ENCODE results near the gene NLRP9.
A peak's percentile ranks its signal among the peaks of the same experiment; 100 is the strongest.

NLRP9 gene

DNA sequence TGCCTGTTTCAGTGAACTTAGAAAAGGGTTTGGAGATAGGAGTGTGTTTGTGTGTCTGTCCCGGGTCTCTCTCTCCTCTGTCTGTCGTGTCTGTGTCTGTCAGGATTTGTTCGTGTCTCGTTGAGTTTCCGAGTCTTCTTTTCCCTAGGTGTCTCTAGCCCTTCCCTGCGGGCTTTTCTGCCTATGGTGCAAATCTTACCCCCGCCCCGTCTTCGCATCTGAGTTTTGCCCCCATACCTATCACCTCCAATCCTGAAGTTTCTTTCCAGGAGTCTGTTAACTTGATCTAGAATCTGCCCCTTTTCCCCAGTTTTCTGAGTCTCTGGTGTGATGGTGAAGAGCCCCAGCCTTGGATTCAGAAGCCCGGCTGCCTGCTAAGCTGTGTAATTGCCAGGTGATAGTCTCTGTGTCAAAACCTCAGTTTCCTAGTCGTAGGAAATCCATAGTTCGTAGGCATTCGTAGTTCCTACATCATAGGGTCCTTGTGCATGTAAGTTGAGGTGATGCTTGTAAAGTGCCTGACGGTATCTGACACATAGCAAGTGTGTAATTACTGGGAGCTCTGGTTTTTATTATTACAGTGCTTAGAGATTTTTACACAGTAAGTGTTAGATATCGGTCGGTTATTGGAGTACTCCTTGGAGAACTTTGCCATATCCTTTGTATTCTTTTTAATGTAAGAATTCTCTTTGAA, 62.4 kb downstream of the NLRP9 start:
- DNase-seq (ENCODE audit: low read depth): no peak
- TF ChIP-seq, protein P1, sequence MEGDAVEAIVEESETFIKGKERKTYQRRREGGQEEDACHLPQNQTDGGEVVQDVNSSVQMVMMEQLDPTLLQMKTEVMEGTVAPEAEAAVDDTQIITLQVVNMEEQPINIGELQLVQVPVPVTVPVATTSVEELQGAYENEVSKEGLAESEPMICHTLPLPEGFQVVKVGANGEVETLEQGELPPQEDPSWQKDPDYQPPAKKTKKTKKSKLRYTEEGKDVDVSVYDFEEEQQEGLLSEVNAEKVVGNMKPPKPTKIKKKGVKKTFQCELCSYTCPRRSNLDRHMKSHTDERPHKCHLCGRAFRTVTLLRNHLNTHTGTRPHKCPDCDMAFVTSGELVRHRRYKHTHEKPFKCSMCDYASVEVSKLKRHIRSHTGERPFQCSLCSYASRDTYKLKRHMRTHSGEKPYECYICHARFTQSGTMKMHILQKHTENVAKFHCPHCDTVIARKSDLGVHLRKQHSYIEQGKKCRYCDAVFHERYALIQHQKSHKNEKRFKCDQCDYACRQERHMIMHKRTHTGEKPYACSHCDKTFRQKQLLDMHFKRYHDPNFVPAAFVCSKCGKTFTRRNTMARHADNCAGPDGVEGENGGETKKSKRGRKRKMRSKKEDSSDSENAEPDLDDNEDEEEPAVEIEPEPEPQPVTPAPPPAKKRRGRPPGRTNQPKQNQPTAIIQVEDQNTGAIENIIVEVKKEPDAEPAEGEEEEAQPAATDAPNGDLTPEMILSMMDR (IDR thresholded peaks at IDR 0.05; ENCODE audit: control insufficient read depth, extremely low read depth, insufficient read depth): no peak
- H3K4me3 ChIP-seq (ENCODE audit: low read depth, low read length): peak overlapping the region; percentile 77

DNA sequence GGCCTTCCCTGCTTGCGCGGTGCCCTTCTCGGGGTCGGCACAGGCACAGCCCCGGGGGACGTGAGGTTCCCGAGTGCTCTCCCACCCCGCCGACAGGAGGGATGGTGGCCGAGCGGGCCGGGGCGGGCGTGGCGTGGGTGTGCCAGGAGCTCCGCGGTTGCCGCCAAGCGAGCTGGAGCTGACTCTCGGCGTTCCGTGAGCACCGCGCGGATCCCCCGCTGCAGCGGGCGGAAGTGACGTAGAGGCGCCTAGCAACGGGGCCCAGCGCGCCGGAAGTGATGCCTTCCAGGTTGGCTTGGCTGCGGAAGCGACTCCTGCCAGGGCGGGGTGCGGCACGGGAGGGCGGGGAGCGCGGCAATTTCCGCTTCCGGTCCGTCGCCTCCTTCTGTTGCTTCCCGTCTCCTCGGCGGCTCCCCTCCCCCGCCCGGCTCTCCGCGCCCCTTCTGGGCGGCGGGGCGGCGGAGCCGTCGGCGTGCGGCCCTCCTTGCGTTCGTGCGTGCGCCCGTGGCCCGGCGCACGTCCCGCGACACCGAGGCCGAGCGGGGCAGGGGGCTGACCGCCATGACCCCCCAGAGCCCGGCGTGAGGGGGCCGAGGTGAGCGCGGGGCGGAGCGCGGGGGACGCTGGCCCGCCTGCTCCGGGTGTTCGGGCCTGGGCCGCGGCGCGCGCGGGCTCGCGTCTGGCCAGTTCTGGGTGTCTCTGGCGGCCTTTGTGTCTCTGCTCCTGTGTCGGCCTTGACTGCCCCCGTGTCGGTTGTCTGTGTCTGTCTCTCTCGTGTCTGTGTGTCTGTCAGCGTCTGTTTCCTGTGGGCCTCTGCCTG, 63.2 kb downstream of the NLRP9 start, which contains the start of gene EPN1:
Gene EPN1 (plus strand): TSS at position 386 of the 820 bp plus-strand sequence. CDS start 3,402 bp downstream, outside the sequence.
- peak; percentile 89 for DNase-seq (ENCODE audit: low read depth)
- TF ChIP-seq, protein P1 (IDR thresholded peaks at IDR 0.05; ENCODE audit: control insufficient read depth, extremely low read depth, insufficient read depth): no peak
- peak within 1 kb of the TSS; percentile 77 for H3K4me3 ChIP-seq (ENCODE audit: low read depth, low read length)

DNA sequence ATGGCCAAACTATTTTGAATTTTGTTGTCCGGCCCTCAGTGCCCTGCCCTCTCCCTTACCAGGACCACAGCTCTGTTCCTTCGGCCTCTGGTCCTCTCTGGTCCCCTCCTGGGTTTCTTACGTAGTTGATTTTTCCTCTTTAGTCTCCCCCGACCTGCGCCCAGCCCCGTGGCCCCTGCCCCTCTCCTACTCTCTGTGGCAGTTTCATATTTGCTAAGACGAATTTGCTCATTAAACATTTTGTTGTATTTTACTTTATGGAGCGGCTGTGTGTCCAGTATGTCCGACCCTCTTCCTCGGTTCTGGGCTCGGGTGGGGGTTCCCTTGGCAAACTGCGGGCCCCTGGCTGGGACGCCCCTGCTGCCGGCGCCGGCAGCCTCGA, 63.8 kb downstream of the NLRP9 start:
- H3K4me3 ChIP-seq (ENCODE audit: low read depth, low read length): peak overlapping the region; percentile 77

DNA sequence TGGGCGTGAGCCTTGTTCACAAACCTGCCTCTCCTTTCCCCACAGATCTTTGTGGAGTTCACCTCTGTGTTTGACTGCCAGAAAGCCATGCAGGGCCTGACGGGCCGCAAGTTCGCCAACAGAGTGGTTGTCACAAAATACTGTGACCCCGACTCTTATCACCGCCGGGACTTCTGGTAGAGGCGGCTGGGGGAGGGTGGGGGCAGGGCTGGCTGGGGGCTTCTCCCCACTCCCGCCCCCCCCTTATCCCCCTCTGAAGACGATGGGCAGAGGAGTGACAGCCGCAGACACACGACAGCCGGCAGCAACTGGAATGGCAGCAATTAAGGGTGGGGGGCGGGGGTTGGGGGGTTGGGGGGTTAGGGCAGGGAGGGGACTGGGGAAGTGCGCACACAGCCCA, 64.3 kb downstream of the NLRP9 start:
- TF ChIP-seq, protein P1 (IDR thresholded peaks at IDR 0.05; ENCODE audit: control insufficient read depth, extremely low read depth, insufficient read depth): no peak
- H3K4me3 ChIP-seq (ENCODE audit: low read depth, low read length): peak overlapping the region; percentile 77
- DNase-seq (ENCODE audit: low read depth): no peak

More for the DNA sequence above, 63.8 kb downstream of the NLRP9 start:
- no peak for DNase-seq (ENCODE audit: low read depth)
- TF ChIP-seq, protein P1 (IDR thresholded peaks at IDR 0.05; ENCODE audit: control insufficient read depth, extremely low read depth, insufficient read depth): no peak

DNA sequence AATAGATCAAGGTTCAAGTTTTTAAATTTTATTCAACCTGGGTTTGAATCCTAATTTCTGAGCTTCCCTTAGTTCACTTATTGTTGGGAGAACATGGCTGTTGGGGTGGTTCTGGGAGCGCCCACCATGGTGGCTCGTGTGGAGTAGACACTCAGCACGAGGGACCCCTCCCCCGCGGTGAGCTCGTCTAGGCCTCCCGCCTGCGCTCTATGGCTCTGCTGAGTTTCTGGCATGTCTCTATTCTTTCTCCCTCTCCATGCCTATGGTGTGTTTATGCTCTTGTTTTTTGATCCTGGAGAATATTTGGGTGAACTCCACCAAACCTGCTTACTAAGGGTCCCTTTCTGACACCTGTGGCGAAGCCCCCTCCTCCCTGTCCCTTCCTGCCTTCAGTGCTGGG, 64.7 kb downstream of the NLRP9 start:
- DNase-seq (ENCODE audit: low read depth): no peak
- TF ChIP-seq, protein P1 (IDR thresholded peaks at IDR 0.05; ENCODE audit: control insufficient read depth, extremely low read depth, insufficient read depth): no peak
- no peak overlapping the region for H3K4me3 ChIP-seq (ENCODE audit: low read depth, low read length)

DNA sequence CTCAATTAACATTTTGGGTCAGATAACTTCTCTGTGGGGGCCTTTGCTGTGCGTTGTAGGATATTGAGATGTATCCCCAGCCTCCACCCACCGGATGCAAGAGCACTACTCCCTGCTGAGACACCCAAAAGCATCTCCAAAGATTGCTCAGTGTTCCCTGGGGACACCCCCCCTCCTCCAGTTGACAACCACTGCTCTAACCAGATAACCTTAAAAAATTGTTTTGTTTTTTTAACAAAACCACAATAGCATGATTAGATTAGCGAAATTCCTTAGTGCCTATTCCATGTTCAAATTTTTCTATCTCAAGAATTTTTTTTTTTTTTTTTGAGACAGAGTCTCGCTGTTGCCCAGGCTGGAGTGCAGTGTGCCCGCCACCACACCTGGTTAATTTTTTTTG, 65.8 kb downstream of the NLRP9 start:
- no peak for DNase-seq (ENCODE audit: low read depth)
- TF ChIP-seq, protein P1 (IDR thresholded peaks at IDR 0.05; ENCODE audit: control insufficient read depth, extremely low read depth, insufficient read depth): no peak
- H3K4me3 ChIP-seq (ENCODE audit: low read depth, low read length): no peak overlapping the region

All from LNCaP clone FGC (cell line).